Measurements from ENCODE around the gene WDR38.

GRCh38 chr9:124855566-124855943 lies 2.3 kb downstream of the WDR38 start:
- TF ChIP-seq CTCF (conservative IDR thresholded peaks at IDR 0.05; ENCODE audit: low read depth, low read length): no peak
- no peak for TF ChIP-seq RAD21 (IDR thresholded peaks at IDR 0.05; ENCODE audit: low read length)
- TF ChIP-seq POLR2A (IDR thresholded peaks at IDR 0.05; ENCODE audit: low read depth, low read length): no peak
- no peak for TF ChIP-seq RFX5 (IDR thresholded peaks at IDR 0.05; ENCODE audit: low read depth, low read length)
- no peak for TF ChIP-seq MAFK (IDR thresholded peaks at IDR 0.05; ENCODE audit: low read depth, low read length)
- no peak for TF ChIP-seq SMC3 (IDR thresholded peaks at IDR 0.05; ENCODE audit: low read depth, low read length)
- no peak for TF ChIP-seq USF2 (IDR thresholded peaks at IDR 0.05; ENCODE audit: low read depth, low read length)
- TF ChIP-seq ELK1 (IDR thresholded peaks at IDR 0.05; ENCODE audit: borderline replicate concordance, low read depth, low read length): no peak
- TF ChIP-seq RCOR1 (IDR thresholded peaks at IDR 0.05; ENCODE audit: insufficient replicate concordance, low read length): no peak
- TF ChIP-seq MXI1 (IDR thresholded peaks at IDR 0.05; ENCODE audit: borderline replicate concordance, low read depth, low read length): no peak

All from IMR-90 (cell line).